Ovary (tissue), 9 donors: Measurements from ENCODE around the gene PHACTR1. TPM values are rescaled to one million over a fixed set of nuclear protein-coding genes. Genes with fewer than 3 reads are reported as not detected.

Experiments used
- DNase-seq, 5 donors: peaks; one replicate each; pipeline ENCODE4 v3.0.0-alpha.2; 2019 to 2020
- H3K27ac ChIP-seq, 2 donors: fragments of 200-600 bp; one replicate each; pipeline versions ENCODE4 v1.5.1 to v1.8.0; 2019 to 2022
- H3K27me3 ChIP-seq: fragments of 200-600 bp; one replicate; pipeline ENCODE4 v1.8.0; 2022
- H3K36me3 ChIP-seq: fragments of 200-600 bp; sonication (generic); one replicate; pipeline ENCODE4 v1.5.1; 2019
- H3K4me1 ChIP-seq: one replicate; pipeline ENCODE4 v1.8.1; 2013; ENCODE audit warnings: mild to moderate bottlenecking, moderate library complexity; ENCODE audit not compliant: insufficient read depth
- H3K4me3 ChIP-seq: fragments of 200-600 bp; sonication (generic); one replicate; pipeline ENCODE4 v1.5.1; 2017
- H3K9me3 ChIP-seq, 2 donors: fragments of 200-600 bp in 1 of 2; sonication (generic) in 1 of 2; one replicate each; pipeline versions ENCODE4 v1.5.1 to v1.8.1; 2013 to 2019; ENCODE audit warnings: mild to moderate bottlenecking in 1 of 2, moderate library complexity in 1 of 2
- EP300 ChIP-seq: sonication (generic); formaldehyde crosslinking; IDR thresholded peaks from one replicate; pipeline ENCODE4 v1.6.1; 2017; ENCODE audit warnings: antibody characterized with exemption
- POLR2A ChIP-seq: fragments of 450-650 bp; IDR thresholded peaks from one replicate; pipeline ENCODE4 v1.6.1; 2017; ENCODE audit warnings: antibody characterized with exemption, mild to moderate bottlenecking, moderate library complexity
- WGBS, 3 donors: extraction: QIAGEN DNeasy Blood & Tissue Kit in 1 of 3; methylation state at CpG; one replicate each; pipeline versions ENCODE4 v1.1.5 to v1.1.7; 2013 to 2017; 5-methylcytosine and 5-hydroxymethylcytosine counted together
- intact Hi-C, 4 donors: fragments of 100-400 bp; cut with DNase I; formaldehyde crosslinking; loops; one replicate each; pipeline versions ENCODE4 v1.11.0 to v1.15.1; 2022 to 2023
- polyA plus RNA-seq, 2 donors: library from polyadenylated mRNA; stranded (reverse); fragments of 200-250 nt in 1 of 2; fragments of 350-450 nt in 1 of 2; fragmentation: Illumina TruSeq in 1 of 2; extraction: RNeasy Lipid Tissue Mini Kit (QIAGEN cat#74804) in 1 of 2; gene quantifications; one replicate each; pipeline ENCODE4 v1.2.3, GENCODE V29; 2013 to 2014
- total RNA-seq, 7 donors: library from RNA; depleted of rRNA in 2 of 7; stranded (reverse); fragments of >200 nt in 2 of 7; fragmentation: NEBNext Ultra II Directional in 3 of 7; extraction: Animal tissue kit (Norgen Biotek cat#: 25700) in 3 of 7; gene quantifications; one replicate each; pipeline versions ENCODE4 v1.1.0 to v1.2.4, GENCODE V29; 2016 to 2023
- TF ChIP-seq, protein P1 (sequence below), 3 donors: fragments of 450-650 bp in 2 of 3; fragments of 200-600 bp in 1 of 3; IDR thresholded peaks; one replicate each; pipeline versions ENCODE4 v1.5.1 to v1.8.0; 2016 to 2022; ENCODE audit warnings: antibody characterized with exemption in 3 of 3, mild to moderate bottlenecking in 1 of 3
- donor health status: DM: no; HTN: no; CAD: no; lungs with moderate emphysema.
- donor health status: DM: no; HTN: no; CAD: no.
- donor health status: Bipolar disorder and iron deficiency.
- donor health status: DM: yes; HTN: yes; CAD: no.
- donor health status: DM: no; HTN: no; CAD: no.
- donor health status: DM: yes; HTN: yes; CAD: no.

Gene PHACTR1
- total and polyA plus RNA-seq, 9 donors: 0.48 to 10.9 (median 3.7) TPM

- Histone ChIP-seq H3K9me3 (no peaks in the 10 kb centered on the region), H3K27me3 (no peaks in the 10 kb centered on the region), H3K27ac (no peak overlapping the region), H3K4me3 (no peak overlapping the region), H3K4me1 (no peaks in the 10 kb centered on the region), H3K36me3 (no peaks in the 10 kb centered on the region)
- no peak for TF ChIP-seq EP300
- no peak for TF ChIP-seq POLR2A
- TF ChIP-seq, protein P1, sequence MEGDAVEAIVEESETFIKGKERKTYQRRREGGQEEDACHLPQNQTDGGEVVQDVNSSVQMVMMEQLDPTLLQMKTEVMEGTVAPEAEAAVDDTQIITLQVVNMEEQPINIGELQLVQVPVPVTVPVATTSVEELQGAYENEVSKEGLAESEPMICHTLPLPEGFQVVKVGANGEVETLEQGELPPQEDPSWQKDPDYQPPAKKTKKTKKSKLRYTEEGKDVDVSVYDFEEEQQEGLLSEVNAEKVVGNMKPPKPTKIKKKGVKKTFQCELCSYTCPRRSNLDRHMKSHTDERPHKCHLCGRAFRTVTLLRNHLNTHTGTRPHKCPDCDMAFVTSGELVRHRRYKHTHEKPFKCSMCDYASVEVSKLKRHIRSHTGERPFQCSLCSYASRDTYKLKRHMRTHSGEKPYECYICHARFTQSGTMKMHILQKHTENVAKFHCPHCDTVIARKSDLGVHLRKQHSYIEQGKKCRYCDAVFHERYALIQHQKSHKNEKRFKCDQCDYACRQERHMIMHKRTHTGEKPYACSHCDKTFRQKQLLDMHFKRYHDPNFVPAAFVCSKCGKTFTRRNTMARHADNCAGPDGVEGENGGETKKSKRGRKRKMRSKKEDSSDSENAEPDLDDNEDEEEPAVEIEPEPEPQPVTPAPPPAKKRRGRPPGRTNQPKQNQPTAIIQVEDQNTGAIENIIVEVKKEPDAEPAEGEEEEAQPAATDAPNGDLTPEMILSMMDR (IDR thresholded peaks at IDR 0.05): no peak
- 80 to 83% (median 82%) methylated on average over 11 of the region's 11 CpGs for WGBS, 3 donors
- intact Hi-C loops: no loop called here
- DNase-seq: no peak
Measured at GRCh38 chr6:12844284-12845223, 128.0 kb downstream of the PHACTR1 start.

DNA sequence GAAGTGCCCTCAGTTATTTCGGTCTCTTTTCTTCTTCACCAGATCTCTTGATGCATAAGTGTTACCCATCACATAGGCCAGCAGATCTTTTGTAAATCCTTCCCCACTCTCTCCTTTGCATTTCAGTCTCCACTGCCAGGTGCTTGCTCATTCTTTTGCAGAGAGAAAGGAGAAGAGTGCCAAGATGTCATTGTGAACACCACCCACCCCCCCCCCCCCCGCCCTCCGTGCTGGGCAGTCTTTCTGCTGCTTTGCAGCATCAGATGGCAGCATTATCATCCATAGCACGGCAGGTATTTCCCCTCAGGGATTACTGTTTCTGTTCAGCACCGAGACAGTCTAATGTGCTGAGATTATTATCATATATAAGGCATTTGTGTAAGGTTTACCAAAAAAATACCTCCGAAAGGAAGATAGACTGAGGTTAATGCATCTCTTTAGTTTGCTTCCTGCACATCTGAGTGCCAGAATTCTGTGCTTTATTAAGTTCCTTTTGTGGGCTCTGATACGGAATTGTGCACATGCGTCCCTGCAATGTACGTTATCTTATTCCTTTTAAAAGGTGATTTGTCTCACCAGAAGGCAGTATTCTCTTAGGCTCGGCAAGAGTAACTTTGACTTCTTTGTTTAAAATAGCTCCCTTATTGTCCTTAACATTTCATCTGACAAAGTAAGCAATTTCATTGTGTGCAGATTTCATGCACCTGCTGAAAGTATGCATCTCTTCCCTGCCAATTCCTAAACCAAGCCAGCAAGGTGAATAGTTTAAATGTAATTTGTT is 128.8 kb downstream of the PHACTR1 start:
- WGBS, 3 donors: 53 to 62% (median 57%) methylated on average over 10 of the region's 10 CpGs
- TF ChIP-seq, protein P1 (IDR thresholded peaks at IDR 0.05): no peak
- TF ChIP-seq EP300: no peak

DNA sequence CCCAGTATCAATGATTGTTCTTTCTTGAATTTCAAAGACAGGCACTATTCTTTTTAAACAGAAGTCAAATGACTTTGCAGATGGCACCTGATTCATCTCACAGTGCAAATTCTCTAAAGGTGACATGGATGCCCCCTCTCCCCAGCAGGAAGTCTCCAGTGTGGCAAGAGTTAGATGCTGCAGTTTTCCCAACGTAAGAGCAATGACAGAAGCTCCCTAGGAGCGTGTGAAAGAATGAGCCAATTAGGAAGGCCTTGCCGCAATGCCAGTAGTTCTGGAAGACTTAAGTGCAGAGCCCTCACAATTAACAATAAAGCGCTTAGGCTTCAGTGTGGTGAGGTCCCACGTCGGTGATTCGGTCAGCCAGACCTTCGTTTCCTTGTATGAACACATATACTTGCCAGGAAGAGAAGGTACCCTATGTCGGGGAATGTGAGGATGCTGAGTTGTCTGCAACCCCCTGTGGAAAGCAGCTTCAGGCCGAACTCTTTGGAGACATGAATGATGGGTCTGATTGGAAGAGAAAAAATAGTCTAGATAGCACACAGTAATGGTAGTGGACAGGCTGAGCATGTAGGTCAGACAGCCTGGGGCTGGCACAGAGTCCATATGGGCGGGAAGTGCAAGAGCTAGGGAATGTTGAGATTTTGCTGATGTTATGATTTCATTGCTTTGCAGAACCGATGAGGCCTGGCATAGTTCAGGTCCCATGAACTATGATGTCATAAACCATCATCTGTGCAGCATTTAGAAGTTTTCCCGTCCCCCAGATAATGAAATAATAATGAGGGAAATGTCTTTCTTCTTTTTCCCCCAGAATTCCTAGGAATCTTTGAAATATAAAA is 132.6 kb downstream of the PHACTR1 start:
- DNase-seq: no peak
- H3K4me1 ChIP-seq: no peaks in the 10 kb centered on the region
- no peak overlapping the region for H3K4me3 ChIP-seq
- no peaks in the 10 kb centered on the region for H3K36me3 ChIP-seq
- intact Hi-C loops: no loop called here
- no peaks in the 10 kb centered on the region for H3K9me3 ChIP-seq
- H3K27ac ChIP-seq: no peak overlapping the region
- WGBS, 3 donors: 69 to 77% (median 72%) methylated on average over 13 of the region's 13 CpGs
- no peaks in the 10 kb centered on the region for H3K27me3 ChIP-seq
- TF ChIP-seq EP300: no peak
- TF ChIP-seq POLR2A: no peak
- TF ChIP-seq, protein P1 (IDR thresholded peaks at IDR 0.05): no peak

More for the DNA sequence above, 128.8 kb downstream of the PHACTR1 start:
- Histone ChIP-seq H3K4me3 (no peak overlapping the region), H3K27ac (no peak overlapping the region), H3K4me1 (no peaks in the 10 kb centered on the region), H3K9me3 (no peaks in the 10 kb centered on the region), H3K27me3 (no peaks in the 10 kb centered on the region), H3K36me3 (no peaks in the 10 kb centered on the region)
- DNase-seq: no peak
- intact Hi-C loops: no loop called here

DNA sequence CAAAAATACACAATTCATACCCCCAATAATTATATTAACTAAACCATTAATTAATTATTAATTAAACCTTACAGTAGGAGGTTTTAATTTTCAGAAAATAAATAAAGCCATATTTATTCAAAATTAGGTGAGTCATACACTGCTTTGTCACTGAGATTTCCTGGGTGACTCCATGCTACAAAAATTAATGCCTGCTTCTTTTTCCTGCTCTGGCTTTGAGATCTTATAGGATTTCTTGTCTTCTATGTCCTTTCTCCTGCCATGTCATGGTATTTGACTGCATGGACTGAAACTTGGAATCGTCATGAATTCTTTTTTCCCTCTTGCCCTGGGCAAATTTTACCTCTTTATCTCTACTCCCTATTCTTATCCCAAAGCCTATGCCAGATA is 133.2 kb downstream of the PHACTR1 start:
- Histone ChIP-seq H3K27me3 (no peaks in the 10 kb centered on the region), H3K27ac (no peak overlapping the region), H3K9me3 (no peaks in the 10 kb centered on the region), H3K4me3 (no peak overlapping the region), H3K4me1 (no peaks in the 10 kb centered on the region), H3K36me3 (no peaks in the 10 kb centered on the region)
- TF ChIP-seq EP300: no peak
- no peak for TF ChIP-seq POLR2A
- TF ChIP-seq, protein P1 (IDR thresholded peaks at IDR 0.05): no peak
- WGBS, 3 donors: 71 to 81% (median 73%) methylated on average over 1 of the region's 1 CpG
- intact Hi-C loops: no loop called here
- no peak for DNase-seq
